Measurements from ENCODE around the gene DLL3.

Gene DLL3

GRCh38 chr19:39517432-39517831 lies 18.7 kb downstream of the DLL3 start:
- DNase-seq (ENCODE audit: low spot score), result no peak

- no peak for DNase-seq (ENCODE audit: low spot score)
Observed at GRCh38 chr19:39518458-39518857, 19.7 kb downstream of the DLL3 start.

- DNase-seq (ENCODE audit: low spot score), result no peak
Observed at GRCh38 chr19:39518975-39519374, 20.2 kb downstream of the DLL3 start.

GRCh38 chr19:39520541-39521484 lies 22.1 kb downstream of the DLL3 start:
- DNase-seq (ENCODE audit: low spot score), result no peak

GRCh38 chr19:39524495-39524894 lies 25.7 kb downstream of the DLL3 start:
- DNase-seq (ENCODE audit: low spot score), result no peak

- DNase-seq (ENCODE audit: low spot score), result no peak
Observed at GRCh38 chr19:39525205-39525604, 26.5 kb downstream of the DLL3 start.

GRCh38 chr19:39531834-39532232 lies 33.1 kb downstream of the DLL3 start:
- no peak for DNase-seq (ENCODE audit: low spot score)

- peak; percentile 95 for DNase-seq (ENCODE audit: low spot score)
Observed at GRCh38 chr19:39532233-39533002, 33.7 kb downstream of the DLL3 start, which contains the start of gene EID2B. TSS of gene EID2B (minus strand) at chr19:39532852. CDS start at chr19:39532802, 50 bp downstream.

- no peak for DNase-seq (ENCODE audit: low spot score)
Observed at GRCh38 chr19:39533003-39533512, 34.3 kb downstream of the DLL3 start.

- no peak for DNase-seq (ENCODE audit: low spot score)
Observed at GRCh38 chr19:39533791-39534190, 35.0 kb downstream of the DLL3 start.

GRCh38 chr19:39539165-39539517 lies 40.4 kb downstream of the DLL3 start:
- DNase-seq (ENCODE audit: low spot score), result peak; percentile 29

- peak; percentile 95 for DNase-seq (ENCODE audit: low spot score)
Observed at GRCh38 chr19:39539518-39540332, 41.0 kb downstream of the DLL3 start, which contains the start of gene EID2. TSS of gene EID2 (minus strand) at chr19:39540161. CDS start at chr19:39540079, 82 bp downstream.

GRCh38 chr19:39540333-39540673 lies 41.6 kb downstream of the DLL3 start:
- DNase-seq (ENCODE audit: low spot score), result no peak

GRCh38 chr19:39542206-39542605 lies 43.5 kb downstream of the DLL3 start:
- DNase-seq (ENCODE audit: low spot score), result no peak

GRCh38 chr19:39543477-39543857 lies 44.7 kb downstream of the DLL3 start:
- no peak for DNase-seq (ENCODE audit: low spot score)

- no peak for DNase-seq (ENCODE audit: low spot score)
Observed at GRCh38 chr19:39544226-39544903, 45.6 kb downstream of the DLL3 start.

- DNase-seq (ENCODE audit: low spot score), result no peak
Observed at GRCh38 chr19:39544911-39545310, 46.2 kb downstream of the DLL3 start.

- DNase-seq (ENCODE audit: low spot score), result no peak
Observed at GRCh38 chr19:39546599-39546998, 47.9 kb downstream of the DLL3 start.

GRCh38 chr19:39550197-39550596 lies 51.5 kb downstream of the DLL3 start:
- DNase-seq (ENCODE audit: low spot score), result no peak

- DNase-seq (ENCODE audit: low spot score), result no peak
Observed at GRCh38 chr19:39553082-39553652, 54.4 kb downstream of the DLL3 start.

- no peak for DNase-seq (ENCODE audit: low spot score)
Observed at GRCh38 chr19:39554701-39555311, 56.1 kb downstream of the DLL3 start.

Measured in iPS-NIHi11 (cell line).